GM11168 (cell line): ENCODE results near the gene LTC4S.
"Not testable (repeated sequence)": the region's sequence is repeated elsewhere in the genome, so short reads cannot be mapped to it uniquely, and the experiment has no call there.

ENCODE experiments used
- in situ Hi-C: fragments of 300-500 bp; cut with MboI; formaldehyde crosslinking; loops from one replicate; pipeline ENCODE4 v1.12.0; 2022; ENCODE audit warnings: low sequenced_read_pairs; ENCODE audit not compliant: unreplicated experiment

LTC4S gene

DNA sequence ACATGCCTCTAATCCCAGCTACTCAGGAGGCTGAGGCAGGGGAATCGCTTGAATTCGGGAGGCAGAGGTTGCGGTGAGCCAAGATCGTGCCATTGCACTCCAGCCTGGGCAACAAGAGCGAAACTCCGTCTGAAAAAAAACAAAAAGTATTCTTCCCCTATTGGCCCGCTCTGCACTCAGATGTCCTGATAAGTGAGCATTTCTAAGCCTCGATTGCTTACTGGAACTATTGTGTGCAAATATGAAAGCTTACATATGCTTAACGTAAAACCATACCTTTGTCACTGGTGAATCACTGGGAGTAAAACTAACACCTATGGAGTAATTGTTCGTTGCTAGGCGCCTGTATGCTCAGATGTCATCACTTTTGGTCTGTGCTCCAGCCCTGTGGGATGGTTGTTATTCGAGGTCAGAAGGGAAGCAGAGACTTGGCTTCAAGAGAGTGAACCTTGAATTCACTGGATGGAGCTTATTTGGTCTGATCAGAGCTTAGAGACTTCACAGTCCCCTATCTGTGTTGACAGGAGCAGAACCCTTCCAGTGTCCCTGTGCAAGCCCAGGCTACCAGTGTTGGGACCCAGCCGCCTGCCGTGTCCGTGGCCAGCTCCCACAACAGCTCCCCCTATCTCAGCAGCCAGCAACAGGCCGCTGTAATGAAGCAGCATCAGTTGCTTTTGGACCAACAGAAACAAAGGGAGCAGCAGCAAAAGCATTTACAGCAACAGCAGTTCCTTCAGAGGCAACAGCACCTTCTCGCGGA, 25.3 kb upstream of the LTC4S start:
- in situ Hi-C loops = no loop called here

DNA sequence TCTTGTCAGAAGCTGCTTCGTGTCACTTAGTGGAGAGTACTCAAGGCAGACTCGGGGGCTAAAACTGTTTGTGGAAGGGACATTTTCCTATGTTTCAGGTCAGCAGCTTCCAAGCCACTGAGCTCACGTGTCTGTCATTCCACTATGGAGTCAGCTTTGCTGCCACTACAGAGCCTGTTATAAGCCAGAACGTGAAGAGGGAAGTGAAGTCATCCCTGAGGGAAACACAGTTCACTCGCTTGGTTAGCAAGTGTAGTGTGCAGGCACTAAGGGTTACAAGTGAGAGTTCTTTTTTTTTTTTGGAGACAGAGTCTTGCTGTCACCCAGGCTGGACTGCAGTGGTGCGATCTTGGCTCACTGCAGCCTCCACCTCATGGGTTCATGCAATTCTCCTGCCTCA, 24.5 kb upstream of the LTC4S start:
- in situ Hi-C loops = no loop called here

- in situ Hi-C loops = no loop called here
These were observed 24.0 kb upstream of the LTC4S start for GRCh38 chr5:179769796-179770195.

DNA sequence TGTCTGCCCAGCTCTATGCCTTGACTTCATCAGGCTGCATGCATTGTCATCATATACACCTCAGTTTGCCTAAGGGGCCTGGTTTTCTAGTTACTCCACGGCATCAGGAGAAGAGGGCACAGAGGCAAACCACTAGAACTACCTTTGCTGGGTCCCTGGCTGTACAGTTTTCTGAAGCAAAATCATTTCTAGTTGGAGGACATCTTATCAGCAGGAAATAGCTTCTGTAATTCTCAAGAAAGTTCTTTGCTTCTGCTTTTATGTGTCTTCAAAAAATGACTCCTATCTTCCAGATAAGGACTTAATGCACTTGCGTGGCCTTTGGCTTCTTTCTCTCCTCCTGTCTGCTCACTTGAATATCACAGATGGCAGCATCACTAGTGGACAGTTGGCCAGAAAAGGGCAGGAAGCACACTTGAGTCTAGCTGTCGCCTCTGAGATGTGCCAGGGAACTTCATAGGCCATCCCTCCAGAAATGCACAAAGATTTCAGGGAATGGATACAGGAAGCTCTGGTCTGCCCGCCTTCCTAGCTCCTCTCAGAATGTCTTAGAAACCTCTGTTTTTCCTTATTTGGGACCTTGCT, 22.4 kb upstream of the LTC4S start:
- in situ Hi-C loops = no loop called here

DNA sequence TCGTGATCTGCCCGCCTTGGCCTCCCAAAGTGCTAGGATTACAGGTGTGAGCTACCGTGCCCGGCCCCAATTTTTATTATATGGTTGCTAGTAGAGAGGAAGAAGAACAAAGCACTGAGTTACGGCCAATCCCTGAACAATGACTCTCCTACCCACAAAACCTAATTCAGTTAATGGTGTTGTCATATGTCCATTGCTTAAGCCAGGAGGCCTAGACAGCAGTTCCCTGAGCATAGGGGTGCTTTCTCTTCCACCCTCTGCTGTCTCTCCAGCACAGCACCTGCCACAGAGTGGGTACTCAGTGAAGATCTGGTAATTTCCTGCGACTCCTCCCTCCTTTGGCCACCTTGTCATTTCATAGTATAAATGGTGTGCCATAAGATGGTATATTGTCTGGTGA, 21.4 kb upstream of the LTC4S start:
- in situ Hi-C loops = no loop called here

GRCh38 chr5:179773686-179774040, 20.1 kb upstream of the LTC4S start:
- in situ Hi-C loops = no loop called here

DNA sequence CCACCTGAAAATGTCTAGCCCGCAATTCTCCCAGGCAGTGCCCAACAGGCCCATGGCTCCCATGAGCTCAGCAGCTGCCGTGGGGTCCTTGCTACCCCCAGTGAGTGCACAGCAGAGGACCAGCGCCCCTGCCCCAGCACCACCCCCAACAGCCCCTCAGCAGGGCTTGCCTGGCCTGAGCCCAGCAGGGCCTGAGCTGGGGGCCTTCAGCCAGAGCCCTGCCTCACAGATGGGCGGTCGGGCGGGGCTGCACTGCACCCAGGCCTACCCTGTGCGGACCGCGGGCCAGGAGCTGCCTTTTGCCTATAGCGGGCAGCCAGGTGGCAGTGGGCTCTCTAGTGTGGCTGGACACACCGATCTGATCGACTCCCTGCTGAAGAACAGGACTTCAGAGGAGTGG, 19.3 kb upstream of the LTC4S start:
- in situ Hi-C loops = no loop called here

- in situ Hi-C loops = no loop called here
These were observed 17.3 kb upstream of the LTC4S start for GRCh38 chr5:179776411-179776938.

GRCh38 chr5:179777456-179777855, 16.3 kb upstream of the LTC4S start:
- in situ Hi-C loops = no loop called here

DNA sequence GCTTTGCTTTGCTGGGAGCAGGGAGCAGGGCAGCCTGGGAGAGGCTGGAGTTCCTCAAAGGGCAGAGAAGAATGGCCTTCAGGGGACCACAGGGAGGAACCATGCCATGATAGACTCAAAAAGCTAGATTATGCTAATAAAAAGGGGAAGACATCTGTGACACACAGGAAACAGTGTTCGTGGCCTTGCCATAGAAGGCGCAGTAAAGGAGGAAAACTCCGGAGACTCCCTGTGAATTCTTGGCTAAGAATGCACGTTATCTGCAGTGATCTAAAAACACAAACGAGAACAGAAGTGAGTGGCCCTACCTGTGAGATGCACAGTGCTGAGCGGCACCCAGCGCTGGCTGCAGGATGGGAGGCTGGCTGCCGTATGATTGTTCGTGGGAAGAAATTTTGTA, 15.9 kb upstream of the LTC4S start:
- in situ Hi-C loops = no loop called here

DNA sequence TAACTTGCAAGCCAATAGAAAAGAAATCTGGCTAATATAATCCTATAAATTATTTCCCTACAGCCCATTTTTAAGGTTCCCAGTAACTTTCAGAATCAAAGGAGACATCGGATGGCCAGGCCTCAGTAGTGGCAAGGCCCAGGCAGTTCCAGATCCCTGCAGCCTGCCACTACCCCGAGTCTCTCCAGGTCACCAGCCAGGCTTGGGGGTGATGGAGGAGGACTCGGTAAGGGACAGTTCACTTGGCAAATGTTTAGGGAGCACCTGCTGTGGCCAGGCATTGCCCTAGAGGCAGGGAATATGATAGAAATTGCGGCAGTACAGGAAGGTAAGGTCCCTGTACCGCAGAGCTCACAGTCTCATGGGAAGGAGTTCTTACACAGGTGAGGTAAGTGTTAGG, 15.2 kb upstream of the LTC4S start:
- in situ Hi-C loops = no loop called here

GRCh38 chr5:179779826-179780225, 14.0 kb upstream of the LTC4S start:
- in situ Hi-C loops = no loop called here

- in situ Hi-C loops = no loop called here
These were observed 13.4 kb upstream of the LTC4S start for GRCh38 chr5:179780362-179780761.

- in situ Hi-C loops = no loop called here
These were observed 11.9 kb upstream of the LTC4S start for GRCh38 chr5:179781846-179782245.

DNA sequence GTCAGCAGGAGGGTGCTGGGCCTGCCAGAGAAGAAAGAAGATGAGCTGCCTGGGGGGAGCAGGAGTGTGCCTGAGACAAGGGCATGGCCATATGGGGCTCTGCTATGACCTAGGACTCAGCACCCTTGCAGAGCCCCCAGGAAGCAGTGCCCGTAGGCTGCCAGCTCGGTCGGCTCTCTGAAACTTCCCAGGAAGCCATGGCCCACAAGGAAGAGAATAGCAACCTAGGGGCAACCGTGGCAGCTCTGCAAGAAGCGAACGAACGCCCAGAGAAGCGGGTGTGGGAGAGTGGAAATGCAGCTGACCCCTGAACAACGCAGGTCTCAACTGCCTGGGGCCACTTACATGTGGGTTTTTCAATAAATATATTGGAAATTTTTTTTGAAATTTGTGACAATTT, 10.7 kb upstream of the LTC4S start:
- in situ Hi-C loops = no loop called here

- in situ Hi-C loops = no loop called here
These were observed 6.9 kb upstream of the LTC4S start for GRCh38 chr5:179786861-179787260.

DNA sequence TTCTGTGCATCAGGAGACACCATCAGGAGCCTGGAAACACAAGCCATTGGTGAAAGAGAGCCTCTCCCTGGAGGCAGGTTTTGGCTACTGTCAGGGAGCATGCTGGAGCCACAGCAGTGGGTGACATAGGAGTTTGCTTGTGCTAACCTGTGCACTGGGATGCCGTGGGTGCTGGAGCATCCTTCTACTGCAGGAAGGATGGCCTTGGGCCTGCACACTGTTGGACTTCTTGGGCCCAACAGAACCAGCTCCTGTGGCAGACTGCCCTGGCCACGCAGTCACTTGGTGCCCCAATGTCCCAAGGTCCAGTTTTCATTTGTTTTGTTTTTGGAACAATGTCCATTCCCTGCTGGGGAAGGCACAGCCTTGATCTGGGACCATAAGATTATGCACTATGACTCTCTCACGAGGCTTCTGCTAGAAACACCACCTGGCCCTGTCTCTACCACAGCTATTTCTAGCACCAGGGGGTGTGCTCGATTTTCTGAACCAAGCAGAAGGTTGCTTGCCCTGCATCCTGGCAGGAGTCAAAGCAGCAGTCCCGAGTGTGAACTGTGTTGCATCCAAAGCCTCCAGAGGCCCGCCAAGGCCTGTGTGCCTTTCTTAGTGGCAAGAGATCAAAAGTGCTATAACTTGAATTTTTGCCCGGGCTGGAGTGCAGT, 5.5 kb upstream of the LTC4S start:
- in situ Hi-C loops = no loop called here

- in situ Hi-C loops = not testable (repeated sequence)
These were observed 4.5 kb upstream of the LTC4S start for GRCh38 chr5:179789278-179789677.

- in situ Hi-C loops = loop anchor here (10.0 kb wide), 1 partner anchor 113 kb away; the partner anchor contains the start of gene TBC1D9B
These were observed 1.7 kb upstream of the LTC4S start for GRCh38 chr5:179791881-179792611.

DNA sequence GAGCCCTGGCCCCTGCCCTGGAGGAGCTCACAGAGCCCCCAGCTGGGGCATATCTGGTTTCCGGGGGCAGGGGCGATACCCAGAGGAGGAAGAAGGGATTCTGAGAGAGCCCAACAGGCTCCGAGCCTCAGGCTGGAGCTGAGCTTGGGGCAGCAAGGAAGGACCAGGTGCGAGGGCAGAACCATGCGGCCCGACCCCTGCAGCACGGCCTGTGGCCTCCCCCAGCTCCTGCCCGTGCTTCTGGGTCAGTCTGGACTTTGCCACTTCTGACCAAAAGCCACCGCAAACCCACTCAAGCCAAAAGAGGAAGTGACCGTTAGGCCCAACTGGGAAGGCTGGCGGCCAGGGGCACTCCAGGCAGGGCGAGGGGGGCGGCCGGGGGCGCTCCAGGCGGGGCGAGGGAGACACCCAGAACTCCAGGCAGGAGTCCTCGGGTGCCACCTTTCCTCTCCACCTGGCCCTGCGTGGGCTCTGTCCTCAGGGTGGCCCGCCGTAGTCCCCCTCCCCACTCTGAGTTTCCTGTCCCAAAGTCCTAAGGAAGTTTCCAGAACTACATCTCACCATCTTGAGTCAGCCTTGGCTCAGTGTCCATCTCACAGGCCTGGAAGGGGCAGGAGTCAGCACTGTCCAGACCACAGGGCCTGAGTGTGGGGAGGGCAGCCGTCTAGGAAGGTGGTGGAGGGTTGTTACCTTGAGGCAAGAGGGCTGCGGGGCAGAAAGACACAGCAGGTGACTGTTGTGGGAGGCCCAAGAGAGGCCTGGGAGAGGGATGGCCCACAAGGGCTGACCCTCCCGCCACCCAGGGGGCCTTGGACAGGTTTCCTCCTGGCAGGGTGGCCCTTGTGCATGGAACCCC, 946 bp upstream of the LTC4S start:
- in situ Hi-C loops = loop anchor here (10.0 kb wide), 1 partner anchor 112 kb away; the partner anchor contains the start of gene TBC1D9B
